Testis (tissue), 5 donors: ENCODE measurements around the gene CDKL5. TPM values are rescaled to one million over a fixed set of nuclear protein-coding genes. Genes with fewer than 3 reads are reported as not detected.

Experiments
- DNase-seq: peaks from one replicate; pipeline ENCODE4 v3.0.0-alpha.2; 2019
- H3K27ac ChIP-seq, 2 donors: fragments of 200-600 bp; sonication (generic); one replicate each; pipeline ENCODE4 v1.5.1; 2019
- H3K27me3 ChIP-seq: fragments of 200-600 bp; sonication (generic); one replicate; pipeline ENCODE4 v1.5.1; 2019
- H3K36me3 ChIP-seq: fragments of 200-600 bp; sonication (generic); one replicate; pipeline ENCODE4 v1.5.1; 2017; ENCODE audit warnings: low read depth; ENCODE audit errors: missing control alignments
- H3K4me1 ChIP-seq: fragments of 200-600 bp; sonication (generic); one replicate; pipeline ENCODE4 v1.5.1; 2019
- H3K4me3 ChIP-seq, 2 donors: fragments of 200-600 bp; sonication (generic); one replicate each; pipeline ENCODE4 v1.5.1; 2017 to 2019
- H3K9me3 ChIP-seq: fragments of 200-600 bp; sonication (generic); one replicate; pipeline ENCODE4 v1.5.1; 2017
- CTCF ChIP-seq, 3 experiments: fragments of 450-650 bp in 2 of 3; fragments of 200-600 bp in 1 of 3; sonication (generic) in 1 of 3; IDR thresholded peaks; one replicate each; pipeline ENCODE4 v1.5.1; 2016 to 2019; ENCODE audit warnings: antibody characterized with exemption in 3 of 3, mild to moderate bottlenecking in 2 of 3, moderate library complexity in 1 of 3
- POLR2A ChIP-seq: fragments of 450-650 bp; IDR thresholded peaks from one replicate; pipeline ENCODE4 v1.6.1; 2017; ENCODE audit warnings: antibody characterized with exemption, mild to moderate bottlenecking, moderate library complexity
- WGBS, 2 donors: methylation state at CpG; one replicate each; pipeline ENCODE4 v1.1.5; 2018; 5-methylcytosine and 5-hydroxymethylcytosine counted together
- intact Hi-C: fragments of 100-400 bp; cut with DNase I; formaldehyde crosslinking; loops from one replicate; pipeline ENCODE4 v1.15.1; 2023; ENCODE audit warnings: low total_unique reads
- long read RNA-seq, 2 donors: transcript quantifications; one replicate each; lab custom pipeline, GENCODE V29; 2026
- polyA plus RNA-seq: library from polyadenylated mRNA; stranded (reverse); fragments of 350-450 nt; fragmentation: Illumina TruSeq; extraction: RNeasy Lipid Tissue Mini Kit (QIAGEN cat#74804); gene quantifications from one replicate; pipeline ENCODE4 v1.2.3, GENCODE V29; 2014; ENCODE audit warnings: low read depth, low replicate concordance; ENCODE audit not compliant: insufficient read depth
- total RNA-seq, 2 donors: library from RNA; depleted of rRNA; stranded (reverse); fragments of >200 nt; gene quantifications; one replicate each; pipeline ENCODE4 v1.2.3, GENCODE V29; 2016

The CDKL5 gene
- total RNA-seq: 10 to 100 TPM; 21.1 to 24.7 TPM
- 20.1 TPM for polyA plus RNA-seq
- long read RNA-seq, donor 1, partial matches to known transcripts: 6 of 6 reads
- long read RNA-seq, donor 1, other reads (novel, unspliced or antisense): 0 of 6 reads
- long read RNA-seq, donor 2: 0 reads

- Histone ChIP-seq H3K27me3 (no peaks in the 10 kb centered on the region), H3K4me1 (no peaks in the 10 kb centered on the region), H3K27ac (peak within 1 kb of the TSS; percentile 73 to 77), H3K9me3 (no peaks in the 10 kb centered on the region), H3K36me3 (no peaks in the 10 kb centered on the region), H3K4me3 (peak within 1 kb of the TSS; percentile 71 to 81)
- intact Hi-C loops: no loop called here
- peak; percentile 98 for DNase-seq
- 0% methylated on average over 12 of the region's 79 CpGs; no CpG with 5 or more reads in 1 of the 2 donors for WGBS, 2 donors
- TF ChIP-seq CTCF (IDR thresholded peaks at IDR 0.05): no peak
- TF ChIP-seq POLR2A: peak; percentile 55
These were observed at the start of gene CDKL5 for GRCh38 chrX:18425199-18426003. Gene CDKL5, plus strand, starts transcription at chrX:18425608. Its CDS starts 81,489 bp downstream, at chrX:18507097.

GRCh38 chrX:18377796-18378195, 47.6 kb upstream of the CDKL5 start:
- H3K36me3 ChIP-seq: no peaks in the 10 kb centered on the region
- peak; percentile 39 for DNase-seq
- no peak overlapping the region for H3K27ac ChIP-seq
- no peaks in the 10 kb centered on the region for H3K27me3 ChIP-seq
- intact Hi-C loops: no loop called here
- TF ChIP-seq POLR2A (no peak), CTCF (IDR thresholded peaks at IDR 0.05) (peak in 1 of 3 experiments; percentile 26)
- no peak overlapping the region for H3K4me3 ChIP-seq
- 16 to 25% methylated on average over 5 to 6 of the region's 6 CpGs for WGBS, 2 donors
- no peaks in the 10 kb centered on the region for H3K4me1 ChIP-seq
- no peaks in the 10 kb centered on the region for H3K9me3 ChIP-seq

DNA sequence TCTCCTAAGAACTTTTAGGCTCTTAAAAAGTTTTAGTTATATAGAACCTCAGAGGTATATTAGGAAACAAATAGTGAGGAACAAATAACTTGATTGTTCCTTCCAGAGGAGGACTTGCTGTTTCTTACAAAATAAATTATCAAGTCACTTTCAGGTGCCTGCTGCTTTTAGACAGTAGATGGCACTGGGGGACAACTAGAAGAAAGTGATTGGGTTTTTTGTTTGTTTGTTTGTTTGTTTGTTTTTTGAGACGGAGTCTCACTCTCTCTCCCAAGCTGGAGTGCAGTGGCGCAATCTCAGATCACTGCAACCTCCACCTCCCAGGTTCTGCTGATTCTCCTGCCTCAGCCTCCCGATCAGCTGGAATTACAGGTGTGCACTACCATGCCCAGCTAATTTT, 35.4 kb upstream of the CDKL5 start:
- no peak for DNase-seq
- Histone ChIP-seq H3K27ac (no peak overlapping the region), H3K27me3 (no peaks in the 10 kb centered on the region), H3K9me3 (no peaks in the 10 kb centered on the region), H3K36me3 (no peaks in the 10 kb centered on the region), H3K4me1 (no peaks in the 10 kb centered on the region), H3K4me3 (no peak overlapping the region)
- TF ChIP-seq CTCF (IDR thresholded peaks at IDR 0.05) (no peak), POLR2A (no peak)
- intact Hi-C loops: loop anchor here (10.0 kb wide), 1 partner anchor 945 kb away; no protein-coding TSS in a partner anchor
- 73 to 77% methylated on average over 3 of the region's 3 CpGs for WGBS, 2 donors

DNA sequence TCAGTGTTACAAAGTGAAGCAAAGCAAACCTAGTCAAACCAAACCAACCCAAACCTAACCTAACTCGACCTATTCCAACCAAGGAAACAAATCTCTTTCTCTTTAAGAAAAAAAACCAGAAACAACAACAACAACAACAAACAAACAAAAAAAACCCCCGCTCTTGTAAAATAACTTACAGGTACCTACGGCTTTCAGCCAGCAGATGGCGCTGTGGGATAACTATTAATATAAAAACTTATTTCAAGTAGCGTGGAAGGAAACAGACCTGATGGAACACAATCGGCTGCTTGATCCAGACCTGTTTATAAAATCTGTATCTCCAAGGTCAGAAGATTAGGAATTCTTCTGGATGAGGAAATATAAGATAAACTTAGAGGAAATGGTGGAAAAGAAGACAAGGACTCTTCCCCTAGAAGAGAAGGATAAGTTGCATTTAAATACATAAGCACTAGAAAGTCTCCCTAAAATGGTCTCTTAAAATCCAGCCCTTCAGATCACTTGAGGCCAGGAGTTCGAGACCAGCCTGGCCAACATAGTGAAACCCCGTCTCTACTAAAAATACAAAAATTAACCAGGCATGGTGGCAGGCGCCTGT, 34.4 kb upstream of the CDKL5 start:
- no peaks in the 10 kb centered on the region for H3K4me1 ChIP-seq
- H3K9me3 ChIP-seq: no peaks in the 10 kb centered on the region

More for the DNA sequence above, 34.4 kb upstream of the CDKL5 start:
- Histone ChIP-seq H3K36me3 (no peaks in the 10 kb centered on the region), H3K4me3 (no peak overlapping the region), H3K27me3 (no peaks in the 10 kb centered on the region), H3K27ac (no peak overlapping the region)
- no peak for TF ChIP-seq POLR2A
- peak; percentile 72 to 83 (median 77) for TF ChIP-seq CTCF (IDR thresholded peaks at IDR 0.05)
- WGBS, 2 donors: 30 to 34% methylated on average over 9 of the region's 9 CpGs
- intact Hi-C loops: loop anchor here (10.0 kb wide), 1 partner anchor 944 kb away; no protein-coding TSS in a partner anchor
- peak; percentile 85 for DNase-seq
